Measurements from ENCODE around the gene ATP8B3.

ATP8B3 gene

GRCh38 chr19:1790054-1790792, 21.9 kb downstream of the ATP8B3 start:
- no peak for DNase-seq

GRCh38 chr19:1789261-1790041, 22.6 kb downstream of the ATP8B3 start:
- no peak for DNase-seq

- no peak for DNase-seq
Measured at GRCh38 chr19:1787116-1787515, 25.0 kb downstream of the ATP8B3 start.

- no peak for DNase-seq
Measured at GRCh38 chr19:1786668-1787067, 25.4 kb downstream of the ATP8B3 start.

DNA sequence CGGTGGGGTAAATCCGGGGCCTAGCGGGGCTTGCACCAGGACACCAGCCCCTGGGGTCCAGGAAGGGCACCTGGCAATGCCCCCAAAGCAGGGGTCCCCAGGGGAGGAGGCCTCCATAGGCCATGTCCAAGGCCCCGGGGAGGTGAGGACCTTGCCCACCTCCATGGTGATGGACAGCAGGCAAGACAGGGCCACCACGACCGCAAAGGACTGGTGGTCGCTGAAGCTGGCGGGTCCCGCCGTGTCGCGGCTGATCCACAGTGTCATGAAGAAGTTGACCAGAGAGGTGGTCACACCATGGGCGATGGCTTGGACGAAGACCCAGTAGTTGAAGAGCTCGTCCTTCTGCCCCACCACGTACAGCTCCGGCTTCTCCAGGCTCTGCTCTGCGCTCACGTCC, 26.8 kb downstream of the ATP8B3 start:
- DNase-seq: no peak

- DNase-seq: no peak
Measured at GRCh38 chr19:1783874-1784273, 28.2 kb downstream of the ATP8B3 start.

DNA sequence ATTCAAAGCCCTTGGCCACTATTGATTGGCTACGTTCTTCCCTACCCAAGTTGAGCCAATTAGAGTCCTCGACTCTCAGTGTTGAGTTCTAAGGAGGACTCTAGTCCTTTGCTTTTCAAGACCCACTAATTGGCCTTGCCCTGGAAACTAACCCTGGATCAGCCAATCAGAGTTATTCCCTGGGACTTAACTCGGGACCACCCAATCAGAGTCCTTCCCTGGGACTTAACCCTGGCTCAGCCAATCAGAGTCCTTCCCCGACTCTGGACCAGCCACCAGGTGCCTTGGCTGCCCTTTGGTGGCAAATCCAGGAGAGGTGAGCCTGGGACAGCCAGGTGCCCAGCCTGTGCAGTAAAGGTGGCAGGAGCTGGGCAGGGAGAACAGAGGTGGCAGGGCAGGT, 28.7 kb downstream of the ATP8B3 start:
- DNase-seq: no peak

- DNase-seq: no peak
Measured at GRCh38 chr19:1782521-1782920, 29.6 kb downstream of the ATP8B3 start.

- DNase-seq: no peak
Measured at GRCh38 chr19:1780272-1780958, 31.7 kb downstream of the ATP8B3 start.

DNA sequence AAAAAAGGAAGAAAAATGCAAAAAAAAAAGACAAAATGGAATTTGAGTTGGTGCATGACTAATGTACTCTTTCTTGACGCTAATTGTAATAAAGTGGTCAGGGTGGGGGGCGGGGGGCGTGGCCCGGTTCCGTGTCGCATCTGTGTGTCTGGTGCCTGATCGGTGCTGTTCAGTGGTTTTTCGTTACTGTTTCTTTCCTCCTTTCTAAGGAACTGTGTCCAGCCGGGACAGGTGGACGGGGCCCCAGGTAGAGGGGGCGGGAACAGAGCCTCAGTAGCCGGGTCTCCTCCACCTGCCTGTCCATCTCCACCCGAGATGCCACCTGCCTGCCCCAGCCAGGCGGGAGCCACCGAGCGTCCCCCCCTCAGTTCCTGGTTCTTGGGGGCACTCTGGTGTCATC, 32.5 kb downstream of the ATP8B3 start:
- no peak for DNase-seq

DNA sequence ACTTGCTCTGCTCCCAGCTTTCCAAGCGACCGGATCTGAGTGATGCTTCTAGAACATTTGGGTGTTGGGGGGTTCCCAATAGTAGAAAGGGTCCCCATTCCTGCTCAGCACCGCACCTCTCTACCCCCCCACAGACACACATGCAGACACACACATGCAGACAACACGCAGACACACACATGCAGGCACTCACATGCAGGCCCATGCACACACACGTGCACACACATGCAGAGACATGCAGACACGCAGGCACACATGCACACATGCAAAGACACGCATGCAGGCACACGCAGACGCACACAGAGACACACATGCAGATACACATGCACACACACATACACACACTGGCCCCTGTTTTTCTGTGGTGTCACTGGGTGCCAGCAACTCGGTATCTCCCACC, 34.9 kb downstream of the ATP8B3 start:
- DNase-seq: no peak

DNA sequence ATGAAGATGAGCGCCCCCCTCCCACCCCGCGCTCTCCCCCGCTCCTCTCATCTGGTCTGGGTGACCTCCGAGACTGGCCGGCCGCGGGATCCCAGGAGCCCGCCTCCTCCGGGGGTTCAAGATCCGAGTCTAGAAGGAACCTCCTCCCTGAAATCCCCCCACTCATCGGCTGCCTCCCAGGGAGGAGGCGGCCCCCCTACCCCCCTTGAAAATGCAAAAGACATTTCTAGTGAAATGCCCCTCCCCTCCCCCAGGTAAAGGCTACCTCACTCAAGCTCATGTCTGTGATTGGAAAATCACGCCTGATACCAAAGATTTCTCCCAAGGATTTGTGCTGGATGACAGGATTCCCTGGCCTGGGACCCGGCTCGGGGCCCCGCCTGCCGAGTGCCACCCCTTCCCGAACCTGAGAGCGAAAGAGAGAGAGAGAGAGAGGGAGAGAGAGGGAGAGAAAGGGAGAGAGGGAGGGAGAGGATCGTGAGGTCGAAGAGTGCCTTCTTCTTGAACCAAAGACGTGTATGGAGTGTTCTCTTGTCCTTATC, 35.4 kb downstream of the ATP8B3 start:
- DNase-seq: no peak

DNA sequence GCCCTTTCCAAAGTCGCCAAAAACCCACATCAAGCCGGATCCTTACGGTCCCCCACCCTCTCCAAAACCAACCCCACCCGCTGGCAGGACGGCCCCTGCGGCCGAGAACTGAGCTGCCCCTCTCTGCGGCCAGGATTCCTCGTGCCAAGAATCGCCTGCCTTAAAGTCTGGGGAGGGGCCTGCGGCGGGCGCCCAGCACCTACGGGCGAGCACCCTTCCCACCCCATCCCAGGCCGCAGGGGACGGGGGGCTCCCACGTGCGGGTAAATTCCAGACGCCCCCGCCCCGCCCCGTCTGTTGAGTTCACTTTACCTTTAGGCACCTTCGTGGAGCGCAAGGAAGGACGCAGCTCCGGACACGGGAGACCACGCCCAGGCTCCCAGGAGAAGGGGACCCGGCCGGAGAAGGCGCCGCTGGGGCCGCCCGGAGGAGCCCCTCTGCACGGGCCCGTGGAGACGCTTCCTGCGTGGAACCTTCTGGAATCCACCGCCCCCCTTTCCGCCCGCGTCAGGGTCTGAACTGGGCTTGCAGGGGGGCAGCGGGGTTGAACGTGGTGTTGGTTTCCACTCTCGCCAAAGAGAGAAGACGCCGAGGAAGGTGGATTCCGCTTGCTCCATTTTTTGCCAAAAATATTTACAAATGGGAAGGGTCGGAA, 36.0 kb downstream of the ATP8B3 start:
- DNase-seq: no peak

- no peak for DNase-seq
Measured at GRCh38 chr19:1774989-1775772, 36.9 kb downstream of the ATP8B3 start.

DNA sequence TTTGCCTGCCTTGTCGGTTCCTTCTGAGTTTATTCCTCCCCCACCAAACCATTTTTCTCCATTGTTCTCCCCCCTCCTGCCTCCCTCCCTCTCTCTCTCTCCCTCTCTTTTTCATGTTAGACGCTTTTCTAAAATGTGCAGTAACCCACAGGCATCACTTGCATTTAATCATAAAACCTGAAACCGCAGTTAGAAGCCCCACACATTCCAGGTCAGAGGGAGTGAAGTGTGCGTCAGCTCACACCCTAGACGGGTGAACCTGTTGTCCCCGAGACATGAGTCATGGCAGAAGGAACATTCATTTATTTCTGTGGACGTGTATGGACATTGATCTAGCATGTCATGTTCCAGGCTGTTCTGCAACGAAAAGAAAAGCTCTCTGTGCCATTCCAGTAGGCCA, 38.9 kb downstream of the ATP8B3 start:
- no peak for DNase-seq

- DNase-seq: no peak
Measured at GRCh38 chr19:1770866-1771576, 41.1 kb downstream of the ATP8B3 start.

GRCh38 chr19:1769645-1769985, 42.5 kb downstream of the ATP8B3 start:
- DNase-seq: no peak

DNA sequence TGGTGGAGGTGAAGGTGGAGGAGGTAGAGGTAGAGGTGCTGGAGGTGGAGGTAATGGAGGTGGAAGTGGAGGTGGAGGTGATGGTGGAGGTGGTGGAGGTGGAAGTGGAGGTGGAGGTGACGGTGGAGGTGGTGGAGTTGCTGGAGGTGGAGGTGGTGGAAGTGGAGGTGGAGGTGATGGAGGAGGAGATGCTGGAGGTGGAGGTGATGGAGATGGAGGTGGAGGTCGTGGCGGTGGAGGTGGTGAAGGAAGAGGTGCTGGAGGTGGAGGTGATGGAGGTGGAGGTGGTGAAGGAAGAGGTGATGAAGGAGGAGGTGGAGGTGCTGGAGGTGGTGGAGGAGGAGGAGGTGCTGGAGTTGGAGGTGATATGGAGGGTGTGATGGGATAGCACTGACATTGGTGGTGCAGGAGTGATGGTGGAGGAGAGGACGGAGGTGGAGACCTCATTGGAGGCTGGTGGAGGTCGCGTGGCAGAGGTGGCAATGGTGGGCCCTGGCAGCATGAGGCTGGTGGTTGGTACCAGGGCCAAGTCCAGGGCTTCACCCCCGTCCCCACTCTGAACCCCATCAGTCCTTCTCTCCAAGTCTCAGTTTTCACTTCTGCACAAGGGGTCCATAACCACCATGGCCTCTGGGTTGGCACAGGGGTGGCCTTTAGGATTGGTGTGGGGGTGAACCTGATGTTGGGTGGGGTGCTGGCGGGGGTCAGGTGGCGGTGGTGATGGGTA, 43.0 kb downstream of the ATP8B3 start:
- DNase-seq: no peak

DNA sequence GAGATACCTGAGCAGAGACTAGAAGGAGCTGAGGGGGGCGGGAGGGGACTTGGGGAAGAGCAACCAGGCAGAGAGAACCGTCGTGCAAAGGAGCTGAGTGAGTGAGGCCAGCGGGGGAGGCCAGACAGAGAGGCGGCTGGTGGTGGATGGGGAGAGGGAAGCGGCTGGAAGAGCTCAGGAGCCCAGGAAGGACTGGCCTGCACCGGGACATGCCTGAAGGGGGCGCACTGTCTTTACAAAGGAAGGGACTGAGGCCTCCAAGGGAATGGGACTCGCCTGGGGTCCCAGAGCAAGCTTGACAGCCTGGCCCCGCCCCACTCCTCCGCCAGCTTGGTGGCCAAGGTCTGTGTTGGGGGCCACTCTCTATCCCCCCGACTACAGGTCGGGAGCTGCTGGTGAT, 43.8 kb downstream of the ATP8B3 start:
- DNase-seq: no peak

DNA sequence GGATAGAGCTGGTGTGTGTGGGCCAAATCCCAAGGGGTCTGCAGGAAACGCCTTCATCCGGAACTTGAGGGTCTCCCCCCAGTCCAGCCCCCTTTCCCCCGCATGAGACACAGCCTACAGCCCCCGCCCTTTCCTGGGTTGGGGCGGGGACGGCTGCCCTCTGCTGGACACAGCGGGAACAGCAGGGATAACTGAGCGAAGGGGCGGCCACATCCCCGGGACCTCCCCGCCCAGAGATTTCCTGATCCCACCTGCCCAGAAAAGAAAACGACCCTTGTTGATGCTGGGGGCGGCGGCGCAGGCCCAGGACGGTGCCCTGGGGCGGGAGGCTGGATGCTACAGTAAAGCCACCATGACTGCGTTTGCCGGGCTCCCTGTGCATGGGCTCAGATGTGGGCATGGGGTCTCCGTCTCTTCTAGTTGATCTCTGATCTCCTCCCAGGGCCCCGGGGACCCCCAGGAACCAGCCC, 44.6 kb downstream of the ATP8B3 start:
- DNase-seq: peak; percentile 5

DNA sequence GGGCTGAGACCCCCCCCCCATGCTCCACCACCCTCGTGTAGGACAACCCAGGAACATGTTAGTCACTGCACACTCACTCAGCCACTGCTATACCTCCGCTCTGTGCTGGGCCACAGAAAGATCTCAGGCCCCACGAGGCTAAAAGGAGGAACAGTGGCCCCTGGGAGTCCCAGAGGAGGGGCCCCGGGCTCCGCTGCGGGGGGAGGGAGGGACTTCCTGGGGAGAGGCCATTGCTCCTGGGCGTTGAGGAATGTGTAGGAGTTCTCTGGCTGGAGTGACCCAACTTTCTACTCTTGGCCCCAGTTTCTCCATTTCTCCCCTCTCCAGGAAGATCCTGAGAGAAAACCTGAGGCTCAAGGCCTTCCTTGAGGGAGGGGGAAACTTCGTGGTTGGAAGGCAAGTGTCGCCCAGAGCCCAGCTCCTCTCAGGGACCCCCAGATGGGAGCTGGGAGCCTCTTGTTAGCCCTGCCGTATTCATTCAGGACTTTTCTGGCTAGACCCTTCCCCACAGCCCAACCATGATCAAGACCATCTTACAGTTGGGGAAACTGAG, 45.2 kb downstream of the ATP8B3 start:
- no peak for DNase-seq
